Stimulated activated CD4-positive, alpha-beta T cell treated with anti-CD3 and anti-CD28 coated beads, Interleukin-12 subunit alpha, Interleukin-12 subunit beta, amount 100 ng/mL, for 4 hours (primary cell): Measurements from ENCODE around the gene DUSP22.
"Not testable (repeated sequence)": the region's sequence is repeated elsewhere in the genome, so short reads cannot be mapped to it uniquely, and the experiment has no call there.

ENCODE experiments used
- DNase-seq: peaks from one replicate; pipeline ENCODE4 v3.0.0-alpha.2; 2020

The DUSP22 gene

GRCh38 chr6:291697-292505 lies at the start of gene DUSP22:
Gene DUSP22 (plus strand): TSS chr6:292487. CDS start chr6:292540, 53 bp downstream.
- peak; percentile 77 for DNase-seq

DNA sequence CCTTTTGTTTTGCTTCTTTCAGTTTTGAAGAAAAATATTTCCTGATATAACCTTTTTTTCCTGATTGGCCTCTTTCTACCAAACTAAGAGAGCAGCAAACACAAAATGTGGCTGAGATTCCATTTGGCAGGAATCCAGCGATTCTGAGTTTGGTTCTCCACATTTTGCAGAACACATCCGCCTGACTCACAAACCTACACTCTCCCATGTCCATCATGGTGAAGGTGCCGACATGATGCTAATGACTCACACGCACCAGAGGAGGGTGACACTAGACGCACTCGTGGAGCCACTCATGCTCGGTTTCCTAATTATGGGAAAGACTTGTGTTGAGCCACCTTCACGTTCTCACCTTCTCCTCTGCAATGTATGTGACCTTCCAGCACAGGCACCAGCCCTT lies 45.9 kb upstream of the DUSP22 start:
- DNase-seq = no peak

- no peak for DNase-seq
Measured at GRCh38 chr6:247351-247750, 44.9 kb upstream of the DUSP22 start.

- DNase-seq = not testable (repeated sequence)
Measured at GRCh38 chr6:248046-248445, 44.2 kb upstream of the DUSP22 start.

- no peak for DNase-seq
Measured at GRCh38 chr6:250676-251075, 41.6 kb upstream of the DUSP22 start.

DNA sequence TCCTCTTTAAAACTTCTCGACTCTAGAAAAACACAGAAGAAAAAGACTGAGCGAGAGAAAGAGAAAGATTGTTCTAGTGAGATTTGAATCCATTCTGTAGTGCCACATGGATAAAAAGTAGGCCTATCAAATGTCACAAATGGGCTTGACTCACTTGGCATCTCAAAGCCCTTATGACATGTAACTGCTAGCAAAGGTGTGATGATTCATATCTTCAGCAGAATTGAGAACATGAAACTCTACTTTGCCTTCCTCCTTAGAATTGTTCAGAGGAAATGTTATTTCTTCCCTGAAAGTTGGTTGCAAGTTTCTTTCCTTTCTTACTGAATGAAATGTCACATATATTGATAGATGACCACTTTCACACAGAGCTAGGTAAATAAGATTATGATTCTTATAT lies 40.4 kb upstream of the DUSP22 start:
- no peak for DNase-seq

DNA sequence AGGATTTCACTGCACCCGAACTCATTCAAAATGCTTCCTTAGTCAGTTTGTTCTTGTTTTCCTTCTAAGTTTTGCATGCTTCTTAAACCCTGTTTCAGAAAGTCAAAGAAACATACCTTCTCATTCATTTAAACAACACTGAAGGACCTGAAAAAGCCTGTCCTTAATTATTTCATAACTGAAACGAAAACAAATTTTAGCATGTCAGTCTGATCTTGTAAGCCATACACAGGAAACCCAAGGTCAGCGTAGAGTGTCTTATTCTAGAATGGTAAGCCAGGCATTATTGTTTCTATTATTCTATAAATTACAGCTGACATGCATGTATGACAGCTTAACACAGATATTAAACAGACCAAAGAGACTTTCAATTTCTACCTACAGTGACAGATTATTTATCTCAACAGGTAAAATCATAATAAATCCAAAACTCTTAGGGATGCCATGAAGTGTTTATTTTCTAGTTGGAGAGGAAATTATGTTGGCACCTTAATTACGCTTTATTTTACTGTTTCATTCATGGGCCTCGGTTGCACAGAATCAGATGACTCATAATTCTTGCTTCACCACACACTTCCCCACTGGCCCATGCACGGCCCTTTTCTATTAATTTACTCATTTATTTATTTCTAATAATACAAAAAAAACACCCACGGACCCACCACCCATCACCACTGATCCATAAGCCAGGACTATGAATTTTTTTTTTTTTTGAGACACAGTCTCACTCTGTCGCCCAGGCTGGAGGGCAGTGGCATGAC lies 39.3 kb upstream of the DUSP22 start:
- no peak for DNase-seq

- DNase-seq = no peak
Measured at GRCh38 chr6:254016-254415, 38.3 kb upstream of the DUSP22 start.

DNA sequence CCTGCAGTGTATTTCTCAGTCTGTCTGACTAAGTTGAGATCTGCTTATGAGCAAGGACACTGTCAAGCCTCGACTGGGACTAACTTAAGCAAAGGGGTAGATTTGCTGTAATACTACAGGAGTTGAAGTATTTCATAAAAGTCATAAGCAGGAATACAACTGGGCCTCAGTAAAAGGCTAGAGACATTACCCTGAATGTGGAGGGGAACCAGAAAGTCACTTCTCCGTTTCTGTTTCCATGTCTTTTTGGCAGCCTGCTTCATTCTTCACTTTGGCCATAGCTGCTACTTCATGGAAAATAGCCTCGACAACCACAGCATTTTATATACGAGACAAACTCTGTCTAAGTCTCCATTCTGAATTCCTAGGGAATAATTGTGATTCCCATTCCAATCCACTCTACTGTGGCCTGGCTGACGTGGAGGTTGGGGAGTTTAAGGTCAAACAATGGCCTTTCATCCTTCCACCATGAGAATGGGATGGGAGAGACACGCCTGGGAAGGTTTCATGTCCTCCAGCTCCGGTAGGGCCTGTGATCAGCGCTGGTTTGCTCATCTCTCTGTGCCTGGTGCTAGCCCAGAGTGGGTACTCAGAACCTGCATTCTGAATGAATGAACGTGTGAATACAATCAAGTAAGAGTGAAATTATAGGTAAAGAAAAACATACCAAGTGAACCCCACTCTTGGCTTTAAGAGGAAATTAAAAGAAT lies 37.1 kb upstream of the DUSP22 start:
- DNase-seq = no peak

- no peak for DNase-seq
Measured at GRCh38 chr6:255751-256083, 36.6 kb upstream of the DUSP22 start.

- no peak for DNase-seq
Measured at GRCh38 chr6:256169-256568, 36.1 kb upstream of the DUSP22 start.

GRCh38 chr6:257031-257725 lies 35.1 kb upstream of the DUSP22 start:
- DNase-seq = no peak

GRCh38 chr6:257774-258173 lies 34.5 kb upstream of the DUSP22 start:
- DNase-seq = no peak

GRCh38 chr6:259316-259715 lies 33.0 kb upstream of the DUSP22 start:
- no peak for DNase-seq

GRCh38 chr6:259901-260508 lies 32.3 kb upstream of the DUSP22 start:
- no peak for DNase-seq

- DNase-seq = no peak
Measured at GRCh38 chr6:264626-265025, 27.7 kb upstream of the DUSP22 start.

- DNase-seq = no peak
Measured at GRCh38 chr6:268394-268935, 23.8 kb upstream of the DUSP22 start.

- DNase-seq = no peak
Measured at GRCh38 chr6:273551-274058, 18.7 kb upstream of the DUSP22 start.

GRCh38 chr6:277746-278145 lies 14.5 kb upstream of the DUSP22 start:
- no peak for DNase-seq

DNA sequence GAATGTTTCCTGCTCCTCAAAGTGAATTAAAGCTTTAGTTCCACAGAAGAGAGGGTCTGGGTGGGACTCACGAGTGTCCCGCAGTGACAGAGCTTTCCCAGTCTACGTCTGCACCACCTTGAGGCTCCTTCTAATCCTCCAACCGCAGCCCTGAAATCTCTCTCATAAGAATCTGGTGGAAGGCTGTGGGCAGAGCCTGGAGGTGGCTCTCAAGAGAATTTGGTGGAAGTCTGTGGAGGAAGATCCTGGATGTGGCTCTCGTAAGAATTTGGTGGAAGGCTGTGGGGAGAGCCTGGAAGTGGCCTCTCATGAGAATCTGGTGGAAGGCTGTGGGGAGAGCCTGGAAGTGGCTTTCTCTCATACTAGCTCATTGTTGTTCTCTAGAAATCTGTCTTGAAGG lies 13.8 kb upstream of the DUSP22 start:
- no peak for DNase-seq

- DNase-seq = no peak
Measured at GRCh38 chr6:279341-280029, 12.8 kb upstream of the DUSP22 start.
